ENCODE data around the gene PSMB7.

Gene PSMB7

DNA sequence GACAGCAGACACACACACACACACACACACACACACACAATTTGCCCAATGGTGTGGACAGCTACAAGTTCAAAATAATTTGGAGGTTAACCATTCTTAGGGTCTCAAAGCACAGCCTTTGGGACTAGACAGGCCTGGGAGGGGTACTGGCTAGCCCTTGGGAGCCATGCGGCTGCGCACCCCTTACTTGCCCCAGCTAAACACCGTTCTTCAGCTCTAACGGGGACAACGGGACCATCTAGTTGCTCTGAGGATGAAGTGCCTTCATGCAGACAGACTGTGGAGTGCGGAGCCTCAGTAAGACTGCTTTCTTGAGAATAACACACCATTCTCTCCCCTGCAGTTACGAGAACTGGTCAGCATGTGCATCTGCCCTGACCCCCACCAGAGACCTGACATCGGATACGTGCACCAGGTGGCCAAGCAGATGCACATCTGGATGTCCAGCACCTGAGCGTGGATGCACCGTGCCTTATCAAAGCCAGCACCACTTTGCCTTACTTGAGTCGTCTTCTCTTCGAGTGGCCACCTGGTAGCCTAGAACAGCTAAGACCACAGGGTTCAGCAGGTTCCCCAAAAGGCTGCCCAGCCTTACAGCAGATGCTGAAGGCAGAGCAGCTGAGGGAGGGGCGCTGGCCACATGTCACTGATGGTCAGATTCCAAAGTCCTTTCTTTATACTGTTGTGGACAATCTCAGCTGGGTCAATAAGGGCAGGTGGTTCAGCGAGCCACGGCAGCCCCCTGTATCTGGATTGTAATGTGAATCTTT is 64.6 kb downstream of the PSMB7 start:
- Histone ChIP-seq H3K4me3 (no peak overlapping the region), H3K27ac (no peak overlapping the region)

DNA sequence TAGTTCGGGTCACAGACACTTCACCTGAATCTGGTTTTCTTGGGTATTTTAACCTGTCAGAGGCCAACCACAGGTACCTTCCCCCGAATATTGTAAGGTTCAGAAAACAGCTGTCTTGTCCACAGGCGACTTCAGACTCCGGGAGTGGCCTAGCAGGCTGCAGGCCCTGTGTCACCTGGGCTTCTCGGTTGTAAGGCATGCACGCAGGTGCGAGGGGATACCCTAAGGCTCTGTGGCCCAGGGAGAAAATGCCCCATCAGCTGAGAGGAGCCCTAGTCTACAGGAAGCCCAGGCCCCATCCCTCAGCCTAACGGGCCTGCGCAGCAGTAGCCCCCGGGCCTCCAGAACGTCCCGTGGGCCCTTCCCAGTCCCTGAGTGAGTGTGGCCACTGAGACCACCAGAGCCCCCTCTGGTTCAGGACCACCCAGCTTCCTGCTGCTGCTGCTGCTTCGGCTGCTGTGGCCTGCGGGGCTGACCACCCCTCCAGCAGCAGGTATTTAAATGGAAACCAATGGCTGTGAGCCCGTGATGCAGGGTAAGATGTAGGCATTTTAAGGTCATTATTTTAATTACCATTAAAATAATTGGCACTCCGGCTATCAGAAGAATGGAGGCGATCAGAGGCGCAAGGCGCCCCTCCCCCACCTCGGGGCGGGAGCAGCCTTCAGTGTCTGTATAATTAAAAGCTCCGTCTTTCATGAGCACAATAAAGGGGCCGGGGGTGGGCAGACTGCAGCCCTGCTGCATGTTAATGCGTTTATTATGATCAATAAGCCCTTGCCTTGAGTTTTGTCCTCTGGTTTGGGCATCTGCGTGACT is 65.4 kb downstream of the PSMB7 start:
- Histone ChIP-seq H3K4me3 (no peak overlapping the region), H3K27ac (no peak overlapping the region)

GRCh38 chr9:124349267-124349666 is 66.0 kb downstream of the PSMB7 start:
- Histone ChIP-seq H3K4me3 (no peak overlapping the region), H3K27ac (no peak overlapping the region)

DNA sequence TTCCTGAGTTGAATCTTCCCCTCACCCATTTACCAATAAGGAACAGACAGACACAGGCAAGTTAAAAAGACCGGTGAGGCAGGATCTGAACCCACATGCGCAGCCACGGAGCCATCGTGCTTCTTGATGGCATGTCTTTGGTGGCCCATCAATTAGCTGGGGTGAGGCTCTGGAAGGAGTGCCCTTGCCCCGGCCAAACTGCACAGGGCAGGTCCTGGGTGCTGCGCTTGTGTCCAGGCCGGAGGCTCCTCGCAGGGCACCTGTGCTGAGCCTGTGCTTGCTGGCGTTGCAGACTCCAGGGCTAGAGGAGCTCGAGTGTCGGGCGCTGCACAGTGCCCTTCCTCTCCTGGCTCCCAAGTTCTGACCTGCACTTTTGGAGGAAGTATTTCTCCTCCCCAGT is 66.4 kb downstream of the PSMB7 start:
- H3K27ac ChIP-seq, result no peak overlapping the region
- no peak overlapping the region for H3K4me3 ChIP-seq

DNA sequence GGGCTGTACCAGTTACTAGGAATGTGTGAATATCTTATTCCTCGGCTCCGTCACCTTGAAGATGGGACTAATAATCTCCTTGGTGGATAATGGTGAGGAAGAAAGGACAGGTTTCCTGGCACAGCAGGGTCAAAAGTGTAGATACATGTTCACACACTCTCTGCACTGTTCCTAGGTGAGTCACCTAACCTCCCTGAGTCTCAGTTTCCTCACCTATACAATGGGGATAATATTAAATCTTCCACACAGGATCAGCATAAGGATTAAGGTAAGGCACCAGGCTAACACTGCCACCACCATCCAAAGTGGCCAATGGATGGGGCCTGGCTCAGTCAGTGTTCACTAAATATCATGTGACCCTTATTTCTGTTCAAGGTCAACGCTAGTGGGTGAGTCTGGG is 66.9 kb downstream of the PSMB7 start:
- no peak overlapping the region for H3K4me3 ChIP-seq
- no peak overlapping the region for H3K27ac ChIP-seq

DNA sequence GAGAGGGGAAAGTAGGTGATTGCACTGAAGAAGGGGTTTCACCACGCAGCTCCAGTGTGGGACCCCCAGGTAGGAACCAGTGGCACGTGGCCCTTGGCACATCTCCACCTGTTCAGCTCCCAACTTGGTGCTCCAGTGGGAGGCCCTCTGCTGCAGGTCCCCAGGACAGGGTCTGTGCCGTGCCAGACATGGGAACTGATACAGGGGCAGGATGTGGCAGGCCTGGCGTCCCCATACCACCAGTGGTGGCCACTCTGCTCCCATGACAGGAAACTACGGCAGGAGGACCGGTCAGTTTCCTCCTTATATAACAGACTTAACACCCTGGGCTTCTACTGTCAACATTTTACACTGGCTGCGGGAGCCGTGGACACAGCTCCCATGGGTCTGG is 67.3 kb downstream of the PSMB7 start:
- Histone ChIP-seq H3K4me3 (no peak overlapping the region), H3K27ac (no peak overlapping the region)

GRCh38 chr9:124347206-124347967 is 67.9 kb downstream of the PSMB7 start:
- H3K27ac ChIP-seq, result no peak overlapping the region
- H3K4me3 ChIP-seq, result no peak overlapping the region

DNA sequence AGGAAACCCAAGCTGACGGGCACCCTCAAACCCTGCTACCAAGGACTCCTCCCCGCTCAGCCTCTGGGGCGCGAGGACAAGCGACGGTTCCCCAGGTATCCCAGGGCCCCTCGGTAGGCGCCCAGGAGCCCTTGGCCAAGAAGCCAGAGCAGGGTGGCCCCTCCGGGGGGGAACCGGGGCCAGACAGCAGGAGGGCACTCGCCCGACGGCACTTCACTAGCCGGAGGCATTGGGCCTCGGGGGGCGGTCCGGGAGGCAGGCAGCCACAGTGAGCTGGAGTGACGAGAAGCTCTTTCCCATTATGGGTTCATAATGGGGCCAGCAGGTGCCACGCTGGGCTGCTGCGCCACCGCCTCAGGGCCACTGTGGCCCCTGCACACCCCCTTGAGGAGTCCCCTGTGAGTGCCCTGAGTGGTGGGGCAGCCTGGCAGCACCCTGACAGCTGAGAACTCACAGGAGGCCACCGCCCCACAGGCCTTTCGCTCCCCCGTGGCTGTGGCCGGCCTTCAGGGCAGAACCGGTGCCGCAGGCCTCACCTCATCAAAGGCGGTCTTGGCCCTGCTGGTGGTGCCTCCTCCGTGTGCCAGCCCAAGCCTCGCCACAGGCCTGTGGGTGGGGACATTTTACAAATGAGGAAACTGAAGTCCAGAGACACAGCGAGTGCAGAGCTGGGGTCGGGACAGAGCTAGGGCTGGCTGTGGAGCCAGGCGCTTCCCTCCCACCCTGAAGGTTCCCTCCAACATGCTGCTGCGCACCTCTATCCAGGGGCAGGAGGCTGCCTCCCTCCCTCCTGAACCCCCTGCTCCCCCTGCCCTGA is 68.7 kb downstream of the PSMB7 start:
- Histone ChIP-seq H3K4me3 (no peak overlapping the region), H3K27ac (no peak overlapping the region)

GRCh38 chr9:124345751-124346281 is 69.4 kb downstream of the PSMB7 start:
- Histone ChIP-seq H3K4me3 (no peak overlapping the region), H3K27ac (no peak overlapping the region)

GRCh38 chr9:124345063-124345462 is 70.2 kb downstream of the PSMB7 start:
- H3K4me3 ChIP-seq, result no peak overlapping the region
- no peak overlapping the region for H3K27ac ChIP-seq

DNA sequence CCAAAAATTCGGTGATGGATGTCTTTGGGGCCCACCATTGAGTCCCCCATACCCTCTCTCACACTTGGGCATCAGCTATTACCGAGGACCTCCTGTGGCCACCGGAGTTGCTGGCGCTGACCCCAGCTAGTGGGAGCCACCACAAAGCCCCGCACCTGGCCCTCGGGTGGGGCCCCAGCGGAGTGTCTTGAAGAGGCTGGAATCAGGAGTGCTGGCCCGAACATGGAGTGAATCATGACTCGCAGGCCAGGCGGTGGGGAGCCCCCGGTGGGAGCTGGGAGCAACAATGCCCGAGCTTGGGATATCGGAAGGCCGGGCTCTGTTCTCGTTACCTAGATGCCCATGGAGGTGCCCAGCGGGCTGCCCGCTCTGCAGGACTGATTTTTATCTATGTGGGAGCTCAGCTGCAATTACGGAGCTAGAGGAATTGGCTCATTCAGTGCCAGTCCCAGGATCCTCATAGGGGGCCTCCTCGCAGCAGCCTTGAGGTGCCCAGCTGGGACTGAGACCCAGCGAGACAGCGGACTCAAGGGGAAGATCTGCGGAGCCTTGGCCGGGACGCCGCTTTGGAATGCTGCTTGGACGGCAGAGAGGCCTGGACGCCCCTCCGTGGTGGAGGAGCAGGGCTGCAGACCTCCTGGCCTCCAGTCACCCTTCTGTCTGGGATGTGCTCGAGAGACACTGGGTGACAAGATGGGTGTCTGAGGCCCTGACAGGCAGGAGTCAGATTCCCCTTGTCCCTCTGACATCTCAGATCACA is 70.8 kb downstream of the PSMB7 start:
- no peak overlapping the region for H3K4me3 ChIP-seq
- peak overlapping the region in 1 of 21 experiments; percentile 19 for H3K27ac ChIP-seq

DNA sequence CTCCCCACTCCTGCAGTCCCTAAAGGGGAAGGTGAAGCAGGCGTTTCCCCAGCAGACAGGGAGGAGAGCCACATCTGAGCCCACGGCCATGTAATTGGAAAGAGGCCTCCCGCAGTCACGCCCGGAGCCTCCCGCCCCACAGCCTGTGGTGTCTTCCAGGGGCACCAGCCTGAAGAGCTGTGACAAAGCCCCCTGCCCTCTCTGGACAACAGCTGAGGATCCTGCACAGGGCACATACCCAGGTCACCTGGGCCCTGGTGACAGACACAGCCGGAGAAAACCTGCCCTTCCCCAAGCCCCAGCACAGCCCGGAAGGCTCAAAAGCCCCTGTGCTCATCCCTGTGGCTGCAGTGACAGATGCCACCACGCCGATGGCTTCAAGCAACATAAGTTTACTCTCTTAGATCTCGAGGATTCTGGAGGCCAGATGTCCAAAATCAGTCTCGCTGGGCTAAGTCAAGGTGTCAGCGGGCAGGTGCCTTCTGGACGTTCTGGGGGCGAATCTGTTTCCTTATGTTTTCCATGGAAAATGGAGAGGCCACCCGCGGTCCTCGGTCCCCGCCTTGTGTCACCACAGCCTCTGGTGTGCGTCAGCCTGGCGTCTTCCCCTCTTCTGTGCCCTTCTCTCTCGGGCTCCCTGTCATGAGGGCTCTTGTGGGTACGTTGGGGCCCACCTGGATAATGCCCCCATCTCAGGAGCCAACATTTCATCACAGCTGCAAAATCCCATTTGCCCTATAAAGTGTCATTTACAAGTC is 71.5 kb downstream of the PSMB7 start:
- Histone ChIP-seq H3K27ac (peak overlapping the region in 13 of 21 experiments; percentile 3 to 67 (median 44)), H3K4me3 (no peak overlapping the region)

DNA sequence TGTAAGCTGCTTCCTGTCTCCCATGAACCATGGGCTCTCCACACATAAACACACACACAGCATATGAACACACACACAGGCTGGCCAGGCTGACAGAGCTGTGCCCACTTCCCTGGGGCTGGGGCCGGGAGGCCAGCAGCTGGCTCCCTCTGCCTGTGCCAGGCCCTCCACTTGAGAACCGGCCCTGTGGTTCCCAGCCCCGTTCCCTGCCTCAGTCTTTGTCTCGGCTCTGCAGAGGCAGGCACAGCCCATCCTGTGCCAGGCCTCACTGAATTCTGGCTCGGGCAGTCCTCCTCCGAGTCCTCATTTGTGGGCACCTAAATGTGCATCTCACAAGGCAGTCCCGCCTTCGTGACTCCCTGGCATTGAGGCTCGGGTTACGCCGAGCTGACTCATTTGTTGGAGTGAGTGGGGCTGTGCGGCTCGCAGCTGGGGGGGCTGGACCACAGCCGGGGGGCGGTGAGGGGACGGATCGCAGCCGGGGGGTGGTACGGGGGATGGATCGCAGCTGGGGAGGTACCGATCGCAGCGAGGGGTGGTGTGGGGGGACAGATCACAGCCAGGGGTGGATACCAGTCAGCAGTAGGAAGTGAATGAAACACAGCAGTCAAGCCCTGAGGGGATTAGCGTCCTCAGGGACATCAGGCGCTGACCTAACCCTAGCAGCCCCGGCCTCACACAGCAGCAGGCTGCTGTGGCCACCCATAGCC is 72.3 kb downstream of the PSMB7 start:
- H3K4me3 ChIP-seq, result no peak overlapping the region
- H3K27ac ChIP-seq, result peak overlapping the region in 16 of 21 experiments; percentile 12 to 67 (median 46)

GRCh38 chr9:124342402-124342775 is 72.9 kb downstream of the PSMB7 start:
- H3K4me3 ChIP-seq, result no peak overlapping the region

GRCh38 chr9:124341455-124342170 is 73.6 kb downstream of the PSMB7 start:
- peak overlapping the region in 2 of 21 experiments; percentile 37 to 59 for H3K27ac ChIP-seq
- H3K4me3 ChIP-seq, result no peak overlapping the region

More at GRCh38 chr9:124342402-124342775, 72.9 kb downstream of the PSMB7 start:
- H3K27ac ChIP-seq, result peak overlapping the region in 15 of 21 experiments; percentile 3 to 67 (median 46)

DNA sequence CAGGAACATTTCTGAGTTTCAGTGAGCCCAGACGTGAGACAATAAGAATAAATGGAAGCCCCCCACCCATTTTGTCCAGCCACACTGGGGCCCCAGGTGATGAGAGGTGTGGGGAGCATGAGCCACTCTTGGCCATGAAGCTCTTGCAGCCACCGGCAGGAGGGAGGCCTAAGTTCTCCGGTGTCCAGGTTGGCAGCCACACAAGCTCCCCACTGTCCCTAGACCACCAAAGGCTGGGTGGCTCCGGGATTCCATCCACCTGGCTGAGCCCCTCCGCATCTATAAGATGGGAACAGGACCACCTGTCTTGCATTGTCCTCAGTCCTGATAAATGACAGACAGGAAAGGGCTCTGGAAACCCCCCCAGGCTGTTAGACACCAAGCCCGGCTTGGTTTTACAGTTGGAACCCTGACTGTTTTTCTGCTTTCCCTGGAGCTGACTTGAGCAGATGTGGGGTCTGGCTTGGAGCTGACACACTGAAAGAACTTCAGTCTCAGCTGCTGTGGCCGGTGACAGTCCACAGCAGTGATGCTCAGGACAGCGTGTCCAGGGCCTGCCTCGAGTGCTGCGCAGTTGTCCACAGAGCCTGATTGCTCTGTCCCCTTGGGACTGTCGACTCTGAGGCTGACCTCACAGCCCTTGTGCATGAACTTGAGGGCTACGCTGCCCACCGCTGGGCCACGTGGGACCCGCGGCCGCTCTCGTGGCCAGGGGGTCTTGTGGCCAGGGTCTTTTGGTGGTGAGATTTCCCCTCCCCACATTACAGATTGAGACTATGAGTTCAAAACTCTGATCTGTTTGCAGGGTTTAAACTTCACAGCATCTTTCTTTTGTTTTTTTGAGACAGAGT is 74.8 kb downstream of the PSMB7 start:
- no peak overlapping the region for H3K27ac ChIP-seq
- H3K4me3 ChIP-seq, result no peak overlapping the region

Measured in skin epidermis (tissue), 12 donors.